Muscle of leg (tissue), 11 donors: Measurements from ENCODE around the gene ANTXR1. TPM values are rescaled to one million over a fixed set of nuclear protein-coding genes. Genes with fewer than 3 reads are reported as not detected.

ENCODE experiments used
- DNase-seq: peaks from one replicate; pipeline ENCODE4 v3.0.0; 2013
- H3K27ac ChIP-seq: one replicate; pipeline ENCODE4 v1.5.1; 2013; ENCODE audit warnings: mild to moderate bottlenecking, low read length, control low read depth
- H3K27me3 ChIP-seq: one replicate; pipeline ENCODE4 v1.6.1; 2013; ENCODE audit warnings: low read length; ENCODE audit not compliant: control insufficient read depth, insufficient read depth
- H3K36me3 ChIP-seq: one replicate; pipeline ENCODE4 v1.6.1; 2013; ENCODE audit warnings: low read length; ENCODE audit not compliant: control insufficient read depth, insufficient read depth
- H3K4me1 ChIP-seq: one replicate; pipeline ENCODE4 v1.6.1; 2013; ENCODE audit warnings: low read length; ENCODE audit not compliant: control insufficient read depth, insufficient read depth
- H3K4me3 ChIP-seq: one replicate; pipeline ENCODE4 v1.5.1; 2013; ENCODE audit warnings: low read length, control low read depth
- H3K9me3 ChIP-seq: replicated peaks from 2 replicates; pipeline ENCODE4 v1.6.1; 2013; ENCODE audit warnings: low read depth, low read length; ENCODE audit not compliant: control insufficient read depth
- WGBS: methylation state at CpG from one replicate; pipeline ENCODE4 v1.1.5; 2013; ENCODE audit warnings: missing lambda C conversion rate; ENCODE audit not compliant: insufficient coverage; 5-methylcytosine and 5-hydroxymethylcytosine counted together
- polyA plus RNA-seq, 8 donors: library from polyadenylated mRNA; unstranded; fragments of 120-200 nt; gene quantifications; one replicate each; pipeline versions ENCODE4 v1.2.1 to v1.2.3, GENCODE V29; 2013; ENCODE audit warnings: inconsistent platforms in 1 of 8, low replicate concordance in 1 of 8; ENCODE audit not compliant: insufficient read length in 8 of 8, insufficient read depth in 1 of 8
- total RNA-seq: library from RNA; stranded (reverse); fragments of 120-200 nt; gene quantifications from one replicate; pipeline ENCODE4 v1.2.4, GENCODE V29; 2013

ANTXR1 gene
- total and polyA plus RNA-seq, 9 donors = 84.4 to 187 (median 133) TPM

DNA sequence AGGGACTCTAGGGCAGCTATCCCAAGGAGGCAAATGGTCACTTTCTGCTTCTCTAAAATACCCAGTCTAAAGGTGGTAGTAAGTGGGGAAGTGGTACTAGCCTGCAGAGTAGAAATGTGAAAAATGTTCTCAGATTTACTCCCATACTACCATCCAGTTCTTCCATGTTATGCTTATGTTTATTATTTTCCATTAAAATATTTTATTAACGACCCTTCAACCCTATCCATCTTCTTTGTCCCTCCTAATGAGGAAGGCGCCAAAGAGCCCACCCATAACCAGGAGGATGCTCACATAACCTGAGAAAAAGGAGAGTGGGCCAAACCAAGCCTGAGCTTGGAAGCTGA, 153.5 kb downstream of the ANTXR1 start:
- no CpG with 5 or more reads among the region's 2 CpGs for WGBS
- no peak overlapping the region for H3K4me3 ChIP-seq
- H3K4me1 ChIP-seq = peaks cover 53% of the 10 kb centered on the region
- peaks cover 22% of the 10 kb centered on the region for H3K36me3 ChIP-seq
- no peak overlapping the region for H3K27ac ChIP-seq
- H3K27me3 ChIP-seq = no peaks in the 10 kb centered on the region
- DNase-seq = no peak
- no peaks in the 10 kb centered on the region for H3K9me3 ChIP-seq

DNA sequence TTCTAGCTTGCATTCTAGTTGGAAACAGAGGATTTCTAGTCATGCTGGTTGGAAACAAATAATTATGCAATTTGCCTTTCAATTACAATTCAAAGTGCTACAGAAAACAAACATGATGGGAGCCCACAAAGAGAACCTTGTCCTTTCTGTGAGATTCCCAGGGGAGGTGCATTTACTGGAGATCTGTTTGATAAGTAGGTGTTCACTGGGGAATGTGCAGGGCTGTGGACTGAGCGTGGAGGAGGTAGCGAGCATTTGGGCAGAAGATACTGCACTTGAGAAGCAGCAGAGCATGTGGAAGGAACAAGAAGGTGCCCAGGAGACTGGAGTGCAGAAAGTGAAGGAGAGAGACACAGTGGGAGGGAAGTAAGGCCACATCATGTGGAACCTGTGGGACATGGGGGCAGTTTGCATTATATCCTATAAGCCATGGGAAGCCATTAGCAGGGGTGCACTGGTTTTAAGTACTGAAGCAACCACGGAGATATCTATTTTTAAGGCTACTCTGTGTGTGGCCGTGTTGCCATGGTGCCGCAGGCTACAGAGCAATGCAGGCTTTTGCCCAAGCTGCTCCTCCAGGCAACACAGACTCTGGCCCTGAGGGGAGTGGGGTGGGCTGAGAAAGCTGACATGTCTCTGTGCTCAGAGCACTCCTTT, 154.0 kb downstream of the ANTXR1 start:
- peaks cover 22% of the 10 kb centered on the region for H3K36me3 ChIP-seq
- WGBS = 85% methylated on average over 5 of the region's 5 CpGs
- peaks cover 56% of the 10 kb centered on the region for H3K4me1 ChIP-seq
- H3K9me3 ChIP-seq = no peaks in the 10 kb centered on the region
- no peak overlapping the region for H3K27ac ChIP-seq
- H3K27me3 ChIP-seq = no peaks in the 10 kb centered on the region
- peak; percentile 47 for DNase-seq
- no peak overlapping the region for H3K4me3 ChIP-seq

DNA sequence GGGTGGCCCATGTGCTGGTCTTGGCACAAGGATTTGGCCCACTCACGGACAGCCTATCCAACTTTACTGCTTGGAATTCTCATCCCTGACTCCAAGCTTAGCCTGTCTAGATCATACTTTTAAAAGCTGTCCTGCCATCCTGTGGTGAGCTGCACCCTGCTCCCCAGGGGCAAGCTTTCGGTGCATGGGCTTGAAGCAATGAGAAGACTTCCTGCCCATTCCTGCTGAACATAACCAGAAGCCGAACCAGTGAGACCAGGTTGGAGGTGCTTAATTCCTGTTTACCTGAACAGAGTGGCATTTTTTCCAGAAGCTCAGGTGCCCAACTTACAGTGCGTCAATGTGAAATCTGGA, 154.5 kb downstream of the ANTXR1 start:
- Histone ChIP-seq H3K9me3 (no peaks in the 10 kb centered on the region), H3K4me3 (no peak overlapping the region), H3K4me1 (peaks cover 53% of the 10 kb centered on the region), H3K36me3 (peaks cover 22% of the 10 kb centered on the region), H3K27me3 (no peaks in the 10 kb centered on the region), H3K27ac (no peak overlapping the region)
- DNase-seq = no peak
- 50% methylated on average over 1 of the region's 4 CpGs for WGBS

DNA sequence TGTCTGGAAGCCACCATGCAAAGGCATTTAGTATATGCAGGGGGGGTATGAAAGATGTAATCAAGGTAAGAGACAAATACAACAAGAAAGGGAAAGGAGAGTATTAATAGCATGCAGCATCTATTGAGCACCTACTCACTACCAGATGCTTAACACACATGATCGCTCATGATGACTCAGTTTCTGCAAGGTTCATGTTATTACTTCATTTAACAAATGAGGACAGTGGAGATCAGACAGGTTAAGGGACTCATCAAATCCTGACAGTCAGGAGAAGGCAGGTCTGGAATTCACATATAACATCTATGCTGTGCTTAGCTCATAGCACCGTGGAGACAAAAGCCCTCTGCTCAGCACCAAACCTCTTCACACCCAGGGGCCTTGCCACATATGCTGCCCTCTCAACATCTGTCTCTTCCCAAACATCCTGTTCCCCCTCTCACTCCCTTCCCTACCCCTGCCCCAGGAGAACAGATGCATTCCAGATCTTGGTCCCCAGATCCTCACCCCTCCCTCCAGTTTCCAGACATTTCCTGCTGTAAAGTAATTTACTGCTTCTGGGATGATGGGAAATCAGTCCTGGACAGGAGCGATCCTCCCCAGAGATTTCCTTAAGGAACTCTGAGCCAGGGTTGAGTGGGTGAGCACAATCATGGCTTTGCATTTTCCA, 155.3 kb downstream of the ANTXR1 start:
- DNase-seq = no peak
- Histone ChIP-seq H3K27ac (no peak overlapping the region), H3K4me3 (no peak overlapping the region), H3K27me3 (no peaks in the 10 kb centered on the region), H3K9me3 (no peaks in the 10 kb centered on the region), H3K4me1 (peaks cover 53% of the 10 kb centered on the region), H3K36me3 (peaks cover 25% of the 10 kb centered on the region)
- WGBS = 33% methylated on average over 1 of the region's 3 CpGs

DNA sequence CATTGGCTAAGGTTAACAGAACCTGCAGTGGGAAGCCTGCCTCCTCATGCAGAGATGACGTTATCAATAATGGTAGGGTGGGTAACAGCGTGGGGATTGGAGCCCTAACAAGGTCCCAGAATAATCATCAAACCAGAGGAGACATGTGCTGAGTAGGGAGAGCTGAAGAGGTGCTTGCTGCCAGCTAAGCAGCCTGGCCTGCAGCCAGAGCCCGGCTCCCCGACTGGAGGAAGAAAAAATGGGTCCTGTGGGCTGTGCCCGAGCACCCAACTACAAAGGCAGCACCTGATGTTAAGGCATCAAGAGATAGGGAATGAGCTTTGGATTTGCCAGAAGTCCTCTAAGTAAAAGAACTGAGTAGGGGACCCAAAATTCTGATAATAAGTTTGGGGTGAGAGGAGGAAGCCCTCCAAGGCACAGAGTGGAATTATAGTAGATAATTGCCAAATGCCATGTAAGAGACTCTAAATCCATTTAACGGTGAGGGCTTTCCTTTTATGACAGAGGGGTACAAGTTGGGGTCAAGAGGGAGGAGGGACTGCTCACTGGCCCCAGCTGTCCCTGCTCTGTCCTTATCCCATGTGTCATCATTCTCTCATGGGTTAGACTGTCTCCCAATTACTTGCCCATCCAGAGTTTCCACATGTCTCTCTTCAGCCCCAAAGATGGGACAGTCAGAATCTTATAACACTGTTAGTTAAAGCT, 156.1 kb downstream of the ANTXR1 start:
- no peaks in the 10 kb centered on the region for H3K27me3 ChIP-seq
- peaks cover 50% of the 10 kb centered on the region for H3K4me1 ChIP-seq
- H3K4me3 ChIP-seq = no peak overlapping the region
- no peaks in the 10 kb centered on the region for H3K9me3 ChIP-seq
- 59% methylated on average over 3 of the region's 6 CpGs for WGBS
- peak overlapping the region; percentile 0 for H3K27ac ChIP-seq
- peaks cover 21% of the 10 kb centered on the region for H3K36me3 ChIP-seq
- peak; percentile 43 for DNase-seq

DNA sequence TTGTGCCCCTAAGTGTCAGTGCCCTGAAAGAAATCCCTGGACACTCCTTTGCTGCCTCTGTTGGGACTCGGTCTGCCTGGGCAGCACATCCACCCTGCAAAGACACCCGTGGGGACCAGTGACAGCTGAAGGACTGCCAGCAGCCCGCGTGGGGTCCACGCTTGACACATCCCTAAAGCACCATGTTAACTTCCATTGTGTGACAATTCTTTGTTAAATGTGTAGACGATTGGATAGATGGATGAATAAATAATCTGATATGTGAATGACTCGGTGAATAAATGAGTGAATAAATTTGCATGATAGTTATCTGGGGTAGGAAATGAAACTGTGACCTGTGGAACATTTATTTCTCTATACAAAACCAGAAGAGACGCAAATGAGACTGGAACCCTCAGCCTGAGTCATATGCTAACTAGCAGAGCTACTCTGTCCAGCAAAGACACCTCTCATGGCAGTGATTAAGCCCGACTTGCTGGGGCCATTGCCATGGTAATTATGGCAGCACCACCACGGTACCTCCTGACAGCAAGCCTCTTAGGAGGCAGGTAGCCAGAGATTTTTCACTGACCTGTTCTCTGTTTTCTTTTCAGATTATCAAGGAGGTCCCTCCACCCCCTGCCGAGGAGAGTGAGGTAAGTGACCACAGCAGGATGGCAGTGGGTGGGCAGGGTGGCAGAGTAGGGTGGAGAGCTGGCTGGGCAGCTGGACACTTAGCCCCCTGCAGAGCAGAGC, 156.8 kb downstream of the ANTXR1 start:
- peaks cover 45% of the 10 kb centered on the region for H3K4me1 ChIP-seq
- H3K27ac ChIP-seq = peak overlapping the region; percentile 38
- H3K4me3 ChIP-seq = no peak overlapping the region
- H3K27me3 ChIP-seq = no peaks in the 10 kb centered on the region
- H3K9me3 ChIP-seq = no peaks in the 10 kb centered on the region
- H3K36me3 ChIP-seq = peaks cover 21% of the 10 kb centered on the region
- no peak for DNase-seq
- WGBS = 68% methylated on average over 4 of the region's 11 CpGs

DNA sequence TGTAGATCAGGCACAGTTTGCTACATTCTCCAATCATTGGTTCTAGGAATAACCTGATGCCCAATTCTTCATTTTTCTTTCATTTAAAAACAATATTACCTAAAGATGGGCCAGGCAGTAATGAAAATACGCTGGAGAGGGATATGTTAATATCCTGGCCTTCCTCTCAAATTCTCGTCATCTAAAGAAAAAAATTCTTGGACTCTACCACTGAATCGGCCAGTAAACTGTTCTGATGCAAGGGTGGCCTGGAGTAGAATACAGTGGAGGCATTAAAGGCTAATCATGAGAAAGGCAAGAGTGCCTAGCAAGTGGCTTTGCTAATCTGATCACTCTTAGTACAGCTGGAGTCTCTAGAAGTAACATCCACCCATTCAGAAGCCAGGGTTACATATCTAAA, 157.7 kb downstream of the ANTXR1 start:
- peak; percentile 66 for DNase-seq
- Histone ChIP-seq H3K9me3 (no peaks in the 10 kb centered on the region), H3K27ac (peak overlapping the region; percentile 53), H3K36me3 (peaks cover 18% of the 10 kb centered on the region), H3K27me3 (no peaks in the 10 kb centered on the region), H3K4me1 (peaks cover 47% of the 10 kb centered on the region), H3K4me3 (no peak overlapping the region)
- WGBS = no CpG with 5 or more reads among the region's 3 CpGs

DNA sequence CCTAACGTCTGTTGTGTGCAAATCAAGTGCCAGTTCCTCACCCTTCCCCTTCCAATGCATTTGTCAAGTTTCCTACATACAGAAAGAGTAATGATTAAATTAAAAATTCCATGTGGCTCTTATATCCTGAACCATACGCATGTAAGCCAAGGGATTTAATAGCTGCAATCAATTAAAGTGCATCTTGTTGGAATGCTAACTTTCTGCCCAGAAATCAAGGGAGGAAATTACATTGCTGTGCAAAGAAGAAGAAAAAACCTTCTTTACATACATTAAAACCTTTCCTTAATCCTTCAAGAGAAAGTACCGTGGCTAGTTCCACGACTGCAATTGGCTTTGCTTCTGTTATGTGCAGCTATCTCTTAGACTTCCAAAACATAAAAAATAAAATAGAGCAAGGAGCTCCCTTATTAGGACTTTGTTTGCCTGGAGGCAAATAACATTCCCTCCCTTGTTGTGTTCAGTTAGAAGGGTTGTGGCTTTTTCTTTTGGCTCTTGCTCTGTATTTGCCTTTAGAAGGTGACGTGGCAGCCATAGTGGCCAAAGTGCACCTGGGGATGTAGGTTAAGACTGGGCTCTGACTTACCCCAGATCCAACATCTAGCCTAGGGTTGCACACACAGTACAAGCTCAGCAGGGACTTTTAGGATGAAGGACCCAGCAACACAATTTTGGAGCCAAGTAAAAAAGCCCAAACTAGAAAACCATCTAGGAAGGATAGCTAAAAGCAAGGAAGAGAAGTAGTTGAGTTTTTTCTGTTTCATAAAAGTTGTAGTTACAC, 158.3 kb downstream of the ANTXR1 start:
- Histone ChIP-seq H3K36me3 (peaks cover 18% of the 10 kb centered on the region), H3K9me3 (no peaks in the 10 kb centered on the region), H3K4me1 (peaks cover 48% of the 10 kb centered on the region), H3K4me3 (no peak overlapping the region), H3K27me3 (no peaks in the 10 kb centered on the region), H3K27ac (peak overlapping the region; percentile 66)
- 27% methylated on average over 2 of the region's 5 CpGs for WGBS
- peak; percentile 77 for DNase-seq

DNA sequence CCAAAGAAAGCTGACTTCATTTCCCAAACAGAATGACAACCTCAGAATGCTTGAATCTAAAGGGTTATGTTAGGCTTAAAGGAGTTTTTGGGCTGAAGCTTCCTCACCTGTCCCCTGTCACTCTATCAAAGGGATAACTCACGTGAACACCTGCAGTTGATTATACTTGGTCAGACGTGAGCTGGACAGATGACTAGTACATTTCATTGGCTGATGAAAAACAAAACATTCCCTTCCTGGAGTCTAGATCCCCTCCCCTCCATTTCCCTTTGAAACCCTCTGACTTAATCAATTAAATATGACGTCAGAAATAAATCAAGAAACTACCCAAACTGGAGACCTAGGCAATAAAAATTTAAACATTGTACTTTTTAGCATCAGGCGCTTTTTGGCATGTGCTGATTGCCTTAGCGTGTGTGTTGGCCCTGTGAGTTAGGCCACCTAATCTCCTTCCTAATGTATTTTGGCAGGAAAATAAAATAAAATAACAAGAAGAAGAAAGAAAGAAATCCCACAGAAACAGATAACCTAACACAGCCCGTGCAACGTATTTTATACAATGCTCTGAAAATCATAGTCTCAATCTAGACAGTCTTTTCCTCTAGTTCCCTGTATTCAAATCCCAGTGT, 159.0 kb downstream of the ANTXR1 start:
- Histone ChIP-seq H3K4me3 (no peak overlapping the region), H3K27ac (peak overlapping the region; percentile 66), H3K36me3 (peaks cover 13% of the 10 kb centered on the region), H3K9me3 (no peaks in the 10 kb centered on the region), H3K27me3 (no peaks in the 10 kb centered on the region), H3K4me1 (peaks cover 51% of the 10 kb centered on the region)
- no CpG with 5 or more reads among the region's 7 CpGs for WGBS
- DNase-seq = peak; percentile 39
